RWPE1 (cell line): ENCODE data around the gene GPC5.
"Not testable (repeated sequence)": the region's sequence is repeated elsewhere in the genome, so short reads cannot be mapped to it uniquely, and the experiment has no call there.

Source experiments
- CTCF ChIA-PET: fragments of 350-600 bp; sonication (Branson Sonifier 250); formaldehyde crosslinking; extraction: SDS; loops from one replicate; lab custom pipeline; 2021; lab: Yijun Ruan, JAX
- POLR2A ChIA-PET: fragments of 400-600 bp; formaldehyde crosslinking; extraction: SDS; loops from one replicate; lab custom pipeline; 2020; ENCODE audit warnings: antibody characterized with exemption; ENCODE audit not compliant: low non-redundant PET; lab: Yijun Ruan, JAX
- DNase-seq: peaks from one replicate; pipeline ENCODE4 v3.0.0; 2012; ENCODE audit warnings: low spot score
- H3K27ac ChIP-seq: fragments of 450-650 bp; 2 replicates; pipeline ENCODE4 v1.5.1; 2017
- TF ChIP-seq, protein P1 (sequence below): fragments of 450-650 bp; conservative IDR thresholded peaks from 2 replicates; pipeline ENCODE4 v1.5.1; 2017; ENCODE audit warnings: low read depth, mild to moderate bottlenecking

Gene GPC5

DNA sequence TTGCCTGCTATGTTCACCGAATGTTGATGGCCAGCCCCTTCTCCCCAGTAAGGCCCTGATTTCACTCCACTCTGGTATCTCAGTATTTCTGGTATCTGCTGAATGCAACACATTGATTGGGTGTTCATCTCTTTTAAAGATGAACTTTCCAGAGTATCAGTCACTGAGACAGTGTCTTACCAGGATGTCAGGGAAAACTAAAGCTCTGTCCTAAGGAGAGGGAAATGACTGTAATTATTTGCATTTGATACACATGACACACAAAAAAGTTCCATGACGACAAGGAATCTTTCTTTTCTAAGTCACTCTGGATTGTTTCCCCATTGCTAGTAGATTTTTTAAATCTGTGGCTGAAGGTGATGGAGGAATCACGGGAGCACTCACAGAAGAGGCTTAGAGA is 2.2 kb downstream of the GPC5 start:
- POLR2A ChIA-PET: no interaction called here
- CTCF ChIA-PET: no interaction called here
- no peak for DNase-seq
- TF ChIP-seq, protein P1, sequence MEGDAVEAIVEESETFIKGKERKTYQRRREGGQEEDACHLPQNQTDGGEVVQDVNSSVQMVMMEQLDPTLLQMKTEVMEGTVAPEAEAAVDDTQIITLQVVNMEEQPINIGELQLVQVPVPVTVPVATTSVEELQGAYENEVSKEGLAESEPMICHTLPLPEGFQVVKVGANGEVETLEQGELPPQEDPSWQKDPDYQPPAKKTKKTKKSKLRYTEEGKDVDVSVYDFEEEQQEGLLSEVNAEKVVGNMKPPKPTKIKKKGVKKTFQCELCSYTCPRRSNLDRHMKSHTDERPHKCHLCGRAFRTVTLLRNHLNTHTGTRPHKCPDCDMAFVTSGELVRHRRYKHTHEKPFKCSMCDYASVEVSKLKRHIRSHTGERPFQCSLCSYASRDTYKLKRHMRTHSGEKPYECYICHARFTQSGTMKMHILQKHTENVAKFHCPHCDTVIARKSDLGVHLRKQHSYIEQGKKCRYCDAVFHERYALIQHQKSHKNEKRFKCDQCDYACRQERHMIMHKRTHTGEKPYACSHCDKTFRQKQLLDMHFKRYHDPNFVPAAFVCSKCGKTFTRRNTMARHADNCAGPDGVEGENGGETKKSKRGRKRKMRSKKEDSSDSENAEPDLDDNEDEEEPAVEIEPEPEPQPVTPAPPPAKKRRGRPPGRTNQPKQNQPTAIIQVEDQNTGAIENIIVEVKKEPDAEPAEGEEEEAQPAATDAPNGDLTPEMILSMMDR: no peak
- no peak overlapping the region for H3K27ac ChIP-seq

DNA sequence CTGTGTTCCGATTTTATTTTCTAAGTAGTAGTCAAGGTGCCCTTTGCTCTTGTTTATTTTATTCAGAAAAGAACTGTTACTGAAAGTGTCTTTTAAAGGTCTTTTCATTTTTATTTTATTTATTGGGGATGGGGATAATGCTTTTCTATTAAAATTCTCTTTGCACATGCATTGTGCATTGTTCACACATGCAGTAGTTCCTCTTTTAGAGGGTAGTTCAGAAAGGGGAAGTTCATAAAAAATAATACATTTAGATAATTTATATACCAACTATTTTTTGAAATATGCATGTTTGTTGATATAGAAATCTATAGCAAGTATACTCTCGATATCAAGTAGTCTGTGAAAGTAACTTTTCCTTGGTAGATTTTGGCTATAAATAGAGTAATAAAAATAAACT is 3.5 kb downstream of the GPC5 start:
- no peak overlapping the region for H3K27ac ChIP-seq
- CTCF ChIA-PET: no interaction called here
- POLR2A ChIA-PET: no interaction called here
- no peak for DNase-seq
- TF ChIP-seq, protein P1: no peak

DNA sequence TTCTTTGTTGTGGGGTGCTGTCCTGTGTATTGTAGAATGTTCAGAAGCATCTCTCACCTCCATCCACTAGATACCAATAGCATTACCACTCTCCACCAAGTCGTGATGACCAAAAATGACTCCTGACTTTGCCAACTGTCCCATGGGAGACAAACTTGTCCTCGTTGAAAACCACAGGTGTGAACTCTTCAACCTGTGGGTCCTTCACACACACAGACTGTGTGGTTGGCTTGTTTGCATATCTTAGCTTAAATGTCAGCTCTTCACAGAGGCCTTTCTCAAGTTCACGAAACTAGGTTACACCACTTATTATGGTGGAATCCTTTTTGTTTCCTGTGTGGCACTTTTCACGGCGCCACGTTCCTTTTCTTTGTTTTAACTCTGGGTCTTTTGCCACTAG is 6.8 kb downstream of the GPC5 start:
- CTCF ChIA-PET: no interaction called here
- no peak overlapping the region for H3K27ac ChIP-seq
- TF ChIP-seq, protein P1: no peak
- no peak for DNase-seq
- POLR2A ChIA-PET: no interaction called here

DNA sequence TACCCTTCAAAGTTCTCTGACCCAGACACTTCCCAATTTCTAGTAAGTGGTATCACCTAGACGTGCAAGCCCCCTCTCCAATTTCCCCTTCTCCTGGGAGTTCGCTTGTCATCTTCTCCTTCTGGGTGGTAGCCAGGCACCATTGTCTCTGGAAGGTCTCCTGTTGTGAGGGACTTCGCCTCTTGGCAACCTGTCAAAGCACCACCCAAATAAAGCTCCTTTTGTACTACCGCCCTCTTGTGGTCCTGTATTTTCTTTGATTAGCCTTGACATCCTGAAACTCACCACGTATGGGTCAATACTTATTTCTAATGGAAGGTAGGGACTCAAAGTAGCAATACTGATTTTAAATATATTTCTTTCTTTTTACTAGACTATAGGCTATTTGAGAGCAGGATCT is 8.2 kb downstream of the GPC5 start:
- peak; percentile 3 for DNase-seq
- H3K27ac ChIP-seq: no peak overlapping the region
- ChIA-PET POLR2A (no interaction called here), CTCF (interaction anchor here (0.6 to 1.2 kb wide), 3 partner anchors 8 to 56 kb away, joined by 3 to 4 read pairs (median 4); partner anchors contain the start of gene GPC5)
- TF ChIP-seq, protein P1: peak; percentile 28

DNA sequence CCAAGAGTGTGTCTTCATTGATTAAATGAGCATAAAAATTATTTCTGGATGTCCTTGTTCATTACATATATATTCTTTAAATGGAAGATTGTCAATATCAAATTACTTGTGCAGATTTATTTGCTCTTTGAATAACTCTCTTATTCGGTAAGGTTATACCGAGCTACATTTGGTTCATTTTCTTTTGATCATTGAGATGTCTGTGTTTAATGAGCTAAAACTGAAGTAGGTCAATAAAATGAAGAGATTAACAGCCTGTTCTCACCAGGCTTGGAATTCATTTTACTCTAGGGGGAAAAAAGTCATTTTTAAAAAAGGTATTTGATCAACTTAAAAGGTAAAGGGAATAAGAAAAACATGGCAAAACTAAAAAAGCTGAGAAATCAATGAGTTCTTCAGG is 10.6 kb downstream of the GPC5 start:
- ChIA-PET POLR2A (no interaction called here), CTCF (interaction anchor here (0.7 kb wide), 1 partner anchor 225 kb away, joined by 8 read pairs; no protein-coding TSS in a partner anchor)
- no peak for DNase-seq

DNA sequence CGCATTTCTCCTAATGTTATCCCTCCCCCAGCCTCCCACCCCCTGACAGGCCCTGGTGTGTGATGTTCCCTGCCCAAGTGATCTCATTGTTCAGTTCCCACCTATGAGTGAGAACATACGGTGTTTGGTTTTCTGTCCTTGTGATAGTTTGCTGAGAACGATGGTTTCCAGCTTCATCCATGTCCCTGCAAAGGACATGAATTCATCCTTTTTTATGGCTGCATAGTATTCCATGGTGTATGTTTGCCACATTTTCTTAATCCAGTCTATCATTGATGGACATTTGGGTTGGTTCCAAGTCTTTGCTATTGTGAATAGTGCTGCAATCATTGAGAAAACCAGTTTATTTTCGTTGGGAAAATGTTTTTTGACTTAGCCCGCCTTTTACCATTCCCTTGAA is 18.2 kb downstream of the GPC5 start:
- POLR2A ChIA-PET, CTCF ChIA-PET, DNase-seq, H3K27ac ChIP-seq: not testable (repeated sequence)

More for the DNA sequence above, 10.6 kb downstream of the GPC5 start:
- no peak overlapping the region for H3K27ac ChIP-seq
- TF ChIP-seq, protein P1: no peak

DNA sequence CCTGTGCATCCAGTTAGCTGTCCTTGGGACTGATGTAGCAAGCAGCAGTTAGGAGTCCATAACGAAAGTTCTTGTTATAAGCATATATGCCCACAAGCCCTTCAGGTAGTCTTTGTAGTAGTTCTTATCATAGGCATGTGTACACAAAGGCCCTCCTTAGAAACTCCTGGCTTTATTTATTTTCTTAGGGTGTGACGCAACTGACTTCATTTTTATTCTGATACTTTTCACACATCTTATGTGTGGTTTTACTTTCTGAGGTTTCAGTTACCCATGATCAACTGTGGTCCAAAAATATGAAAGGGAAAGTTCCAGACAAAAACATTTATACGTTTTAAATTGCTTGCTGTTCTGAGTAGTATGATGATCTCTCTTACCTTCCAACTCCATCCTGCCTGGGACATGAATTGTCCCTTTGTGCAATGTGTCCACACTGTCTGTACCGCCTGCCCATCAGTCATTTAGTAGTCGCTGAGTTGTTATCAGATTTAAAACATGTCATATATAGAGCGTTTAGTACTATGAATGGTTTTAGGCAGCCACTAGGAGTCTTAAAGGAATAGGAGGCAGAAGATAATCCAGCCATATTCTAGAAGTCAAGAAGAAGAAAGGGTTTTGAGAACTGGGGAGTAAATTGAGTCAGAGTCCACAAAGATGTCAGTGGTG is 19.4 kb downstream of the GPC5 start:
- CTCF ChIA-PET: no interaction called here
- POLR2A ChIA-PET: no interaction called here
- no peak for DNase-seq
- TF ChIP-seq, protein P1: no peak
- H3K27ac ChIP-seq: no peak overlapping the region
